Lung (tissue), 12 donors: Measurements from ENCODE around the gene LLPH. TPM values are rescaled to one million over a fixed set of nuclear protein-coding genes. Genes with fewer than 3 reads are reported as not detected.

Experiments used
- ATAC-seq: fragments of 200-7000 bp; cut with Tn5 transposase; one replicate; pipeline ENCODE4 v1.9.1; 2020; ENCODE audit warnings: moderate number of reproducible peaks; ENCODE audit not compliant: insufficient read depth, low FRiP score
- DNase-seq, 3 donors: peaks; one replicate each; pipeline ENCODE4 v3.0.0-alpha.2; 2013 to 2017
- H3K27ac ChIP-seq, 2 donors: one replicate each; pipeline ENCODE4 v1.5.1; 2013; ENCODE audit warnings: mild to moderate bottlenecking in 2 of 2, moderate library complexity in 2 of 2, control low read depth in 1 of 2, inconsistent platforms in 1 of 2, low read depth in 1 of 2, low read length in 1 of 2
- H3K27me3 ChIP-seq, 3 donors: one replicate each; pipeline ENCODE4 v1.5.1; 2013; ENCODE audit warnings: low read length in 2 of 3; ENCODE audit not compliant: control insufficient read depth in 3 of 3, insufficient read depth in 3 of 3
- H3K36me3 ChIP-seq, 4 donors: one replicate each; pipeline ENCODE4 v1.5.1; 2013; ENCODE audit warnings: low read length in 4 of 4, mild to moderate bottlenecking in 1 of 4, moderate library complexity in 1 of 4; ENCODE audit not compliant: control insufficient read depth in 4 of 4, insufficient read depth in 4 of 4
- H3K4me1 ChIP-seq, 5 donors: one replicate each; pipeline ENCODE4 v1.5.1; 2013; ENCODE audit warnings: low read length in 5 of 5, mild to moderate bottlenecking in 2 of 5, moderate library complexity in 1 of 5; ENCODE audit not compliant: control insufficient read depth in 5 of 5, insufficient read depth in 5 of 5
- H3K4me3 ChIP-seq: one replicate; pipeline ENCODE4 v1.5.1; 2013; ENCODE audit warnings: mild to moderate bottlenecking, control low read depth, moderate library complexity
- H3K9ac ChIP-seq, 2 donors: one replicate each; pipeline ENCODE4 v1.5.1; 2013; ENCODE audit warnings: low read length in 2 of 2, control low read depth in 1 of 2; ENCODE audit not compliant: insufficient read depth in 1 of 2
- H3K9me3 ChIP-seq, 4 donors: one replicate each; pipeline ENCODE4 v1.5.1; 2013; ENCODE audit warnings: low read length in 3 of 4, mild to moderate bottlenecking in 1 of 4, moderate library complexity in 1 of 4; ENCODE audit not compliant: control insufficient read depth in 4 of 4, insufficient read depth in 3 of 4
- WGBS, 2 donors: extraction: QIAGEN DNeasy Blood & Tissue Kit; methylation state at CpG; one replicate each; pipeline ENCODE4 v1.1.7; 2013; 5-methylcytosine and 5-hydroxymethylcytosine counted together
- polyA plus RNA-seq, 2 donors: library from polyadenylated mRNA; stranded (reverse); fragments of 200-250 nt; gene quantifications; one replicate each; pipeline ENCODE4 v1.2.1, GENCODE V29; 2013
- total RNA-seq, 2 donors: library from RNA; depleted of rRNA in 1 of 2; stranded (reverse); fragments of >200 nt in 1 of 2; gene quantifications; one replicate each; pipeline ENCODE4 v1.2.1, GENCODE V29; 2014 to 2021
- TF ChIP-seq, protein P1 (sequence below): IDR thresholded peaks from 2 replicates; pipeline ENCODE4 v1.5.1; 2012; ENCODE audit warnings: mild to moderate bottlenecking; ENCODE audit errors: control extremely low read depth, extremely low read depth
- donor health status: control.
- donor health status: control.
- donor health status: Bipolar disorder and iron deficiency.
- donor health status: healthy.
- donor health status: DM: yes; HTN: yes; CAD: no.

LLPH gene
- total and polyA plus RNA-seq, 4 donors: 7.9 to 25.9 (median 16.2) TPM

DNA sequence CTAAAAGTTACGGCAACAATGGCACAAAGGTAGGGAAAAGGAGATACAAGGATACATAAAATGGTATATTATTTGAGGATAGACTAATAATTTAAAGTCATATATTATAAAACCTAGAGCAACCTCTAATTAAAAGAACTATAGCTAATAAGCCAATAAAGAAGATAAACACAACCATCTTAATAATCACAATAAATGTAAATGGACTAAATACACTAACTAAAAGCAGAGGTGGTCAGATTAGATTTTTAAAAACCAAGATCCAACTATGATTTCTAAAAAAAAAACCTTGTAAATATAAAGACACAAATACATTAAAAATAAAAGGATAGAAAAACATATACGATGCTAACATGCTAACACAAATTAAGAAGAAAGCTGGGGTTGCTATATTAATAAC lies 10.7 kb upstream of the LLPH start:
- Histone ChIP-seq H3K9me3 (peaks cover 2 to 21% (median 10%) of the 10 kb centered on the region in 4 donors), H3K4me1 (peaks cover 0 to 13% (median 4%) of the 10 kb centered on the region in 5 donors), H3K27ac (no peak overlapping the region), H3K36me3 (peaks cover 7 to 44% (median 28%) of the 10 kb centered on the region in 4 donors), H3K27me3 (no peaks in the 10 kb centered on the region), H3K4me3 (no peak overlapping the region), H3K9ac (no peak overlapping the region)
- TF ChIP-seq, protein P1, sequence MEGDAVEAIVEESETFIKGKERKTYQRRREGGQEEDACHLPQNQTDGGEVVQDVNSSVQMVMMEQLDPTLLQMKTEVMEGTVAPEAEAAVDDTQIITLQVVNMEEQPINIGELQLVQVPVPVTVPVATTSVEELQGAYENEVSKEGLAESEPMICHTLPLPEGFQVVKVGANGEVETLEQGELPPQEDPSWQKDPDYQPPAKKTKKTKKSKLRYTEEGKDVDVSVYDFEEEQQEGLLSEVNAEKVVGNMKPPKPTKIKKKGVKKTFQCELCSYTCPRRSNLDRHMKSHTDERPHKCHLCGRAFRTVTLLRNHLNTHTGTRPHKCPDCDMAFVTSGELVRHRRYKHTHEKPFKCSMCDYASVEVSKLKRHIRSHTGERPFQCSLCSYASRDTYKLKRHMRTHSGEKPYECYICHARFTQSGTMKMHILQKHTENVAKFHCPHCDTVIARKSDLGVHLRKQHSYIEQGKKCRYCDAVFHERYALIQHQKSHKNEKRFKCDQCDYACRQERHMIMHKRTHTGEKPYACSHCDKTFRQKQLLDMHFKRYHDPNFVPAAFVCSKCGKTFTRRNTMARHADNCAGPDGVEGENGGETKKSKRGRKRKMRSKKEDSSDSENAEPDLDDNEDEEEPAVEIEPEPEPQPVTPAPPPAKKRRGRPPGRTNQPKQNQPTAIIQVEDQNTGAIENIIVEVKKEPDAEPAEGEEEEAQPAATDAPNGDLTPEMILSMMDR: no peak
- ATAC-seq (no peak), DNase-seq (no peak)
- 97 to 98% methylated on average over 2 of the region's 2 CpGs for WGBS, 2 donors

DNA sequence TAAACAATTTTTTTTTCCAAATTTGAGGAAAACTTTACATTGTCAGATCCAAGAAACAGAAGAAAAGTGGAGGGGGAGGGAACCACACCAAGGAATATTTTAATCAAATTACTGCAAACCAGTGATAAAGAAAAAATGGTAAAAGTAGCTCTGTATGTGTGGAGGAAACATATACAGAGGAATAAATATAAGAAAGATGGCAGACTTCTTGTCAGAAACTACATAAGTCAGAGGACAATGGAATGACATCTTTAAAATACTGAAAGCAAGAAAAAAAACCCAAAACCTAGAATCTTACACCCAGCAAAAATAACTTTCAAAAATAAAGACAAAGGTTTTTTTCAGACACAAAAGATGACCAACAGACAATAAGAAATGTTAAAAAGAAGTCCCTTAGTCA lies 10.2 kb upstream of the LLPH start:
- peak in 2 of 3 donors; percentile 14 to 20 for DNase-seq
- no peak overlapping the region for H3K4me3 ChIP-seq
- no peak for ATAC-seq
- peaks cover 2 to 21% (median 10%) of the 10 kb centered on the region in 4 donors for H3K9me3 ChIP-seq
- H3K9ac ChIP-seq: no peak overlapping the region
- peaks cover 7 to 45% (median 29%) of the 10 kb centered on the region in 4 donors for H3K36me3 ChIP-seq
- peaks cover 0 to 13% (median 4%) of the 10 kb centered on the region in 5 donors for H3K4me1 ChIP-seq
- H3K27me3 ChIP-seq: no peaks in the 10 kb centered on the region
- TF ChIP-seq, protein P1: no peak
- H3K27ac ChIP-seq: no peak overlapping the region

DNA sequence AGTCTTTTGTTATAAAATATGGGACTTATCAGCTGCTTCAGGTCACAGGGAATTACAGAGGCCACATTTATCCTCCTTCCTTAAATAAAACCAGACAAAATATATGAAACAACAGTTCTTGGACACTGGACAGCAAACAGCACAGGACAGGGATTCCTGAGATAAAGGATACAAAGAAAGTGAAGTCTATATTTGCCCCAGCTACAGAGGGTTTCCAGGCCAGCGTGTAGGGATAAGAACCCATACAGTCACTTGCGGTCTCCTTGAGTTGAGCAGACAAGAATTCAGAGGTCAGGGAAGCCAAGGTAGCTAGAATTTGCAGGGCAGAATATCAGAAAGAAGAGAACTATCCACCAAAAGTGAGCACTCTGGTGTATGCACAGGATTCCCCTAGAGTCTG lies 8.8 kb upstream of the LLPH start:
- no peak for DNase-seq
- 94 to 98% methylated on average over 2 of the region's 2 CpGs for WGBS, 2 donors

More for the DNA sequence above, 8.8 kb upstream of the LLPH start:
- H3K9ac ChIP-seq: no peak overlapping the region
- peaks cover 0 to 11% (median 0%) of the 10 kb centered on the region in 5 donors for H3K4me1 ChIP-seq
- H3K9me3 ChIP-seq: peaks cover 2 to 21% (median 10%) of the 10 kb centered on the region in 4 donors
- no peaks in the 10 kb centered on the region for H3K27me3 ChIP-seq
- TF ChIP-seq, protein P1: no peak
- no peak for ATAC-seq
- peaks cover 7 to 43% (median 26%) of the 10 kb centered on the region in 4 donors for H3K36me3 ChIP-seq
- no peak overlapping the region for H3K27ac ChIP-seq
- H3K4me3 ChIP-seq: no peak overlapping the region
